HG02840 (cell line): Measurements from ENCODE around the gene EXOC6B.

ENCODE experiments used
- ATAC-seq: cut with Tn5 transposase; IDR thresholded peaks from one replicate; pipeline ENCODE4 v1.9.1; 2021; ENCODE audit warnings: mild to moderate bottlenecking, moderate library complexity, moderate number of reproducible peaks; ENCODE audit not compliant: unreplicated experiment, low FRiP score

Gene EXOC6B

GRCh38 chr2:72132981-72133720, 692.7 kb downstream of the EXOC6B start:
- no peak for ATAC-seq

DNA sequence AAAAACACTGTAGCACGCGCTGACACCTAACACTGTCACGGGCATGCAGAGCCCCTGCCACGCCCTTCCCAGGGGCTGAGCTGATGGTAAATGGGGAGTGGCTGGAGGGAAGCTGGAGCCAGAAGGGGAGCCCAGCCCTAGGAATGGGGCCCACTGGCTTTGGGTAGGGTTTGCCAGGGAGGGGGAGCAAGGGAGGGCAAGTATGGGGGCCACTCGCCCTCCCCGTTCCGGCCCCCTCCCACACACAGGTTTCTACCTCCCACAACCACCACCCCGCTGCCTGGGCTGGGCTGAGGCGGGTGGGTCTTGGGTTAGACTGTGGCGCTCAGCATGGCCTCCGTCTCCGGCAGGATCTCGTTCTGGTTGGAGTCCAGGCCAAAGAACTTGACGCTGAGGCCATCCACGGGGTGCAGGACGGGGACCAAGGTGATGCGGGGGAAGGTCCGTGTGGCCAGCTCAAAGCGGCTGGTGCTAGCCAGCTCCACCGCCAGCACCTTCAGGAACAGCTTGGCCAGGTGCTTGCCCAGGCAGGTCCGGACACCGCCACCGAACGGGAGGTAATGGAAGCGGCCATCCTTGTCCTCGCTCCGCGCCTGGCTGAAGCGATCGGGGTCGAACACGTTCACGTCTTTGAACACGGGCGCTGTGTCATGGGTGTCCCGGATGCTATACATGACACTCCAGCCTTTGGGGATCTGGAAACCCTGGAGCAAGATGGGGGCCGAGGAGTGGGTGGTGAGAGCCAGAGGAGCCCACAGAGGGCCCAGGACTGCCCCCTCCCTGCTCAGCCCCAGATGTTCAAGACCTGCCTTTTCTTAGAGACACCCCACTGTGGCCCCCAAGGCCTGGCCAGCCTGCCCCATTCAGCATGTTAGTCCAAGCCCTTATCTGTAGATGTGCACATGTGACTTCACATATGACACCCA, 693.7 kb downstream of the EXOC6B start:
- no peak for ATAC-seq

GRCh38 chr2:72131371-72131891, 694.4 kb downstream of the EXOC6B start:
- ATAC-seq, result no peak

DNA sequence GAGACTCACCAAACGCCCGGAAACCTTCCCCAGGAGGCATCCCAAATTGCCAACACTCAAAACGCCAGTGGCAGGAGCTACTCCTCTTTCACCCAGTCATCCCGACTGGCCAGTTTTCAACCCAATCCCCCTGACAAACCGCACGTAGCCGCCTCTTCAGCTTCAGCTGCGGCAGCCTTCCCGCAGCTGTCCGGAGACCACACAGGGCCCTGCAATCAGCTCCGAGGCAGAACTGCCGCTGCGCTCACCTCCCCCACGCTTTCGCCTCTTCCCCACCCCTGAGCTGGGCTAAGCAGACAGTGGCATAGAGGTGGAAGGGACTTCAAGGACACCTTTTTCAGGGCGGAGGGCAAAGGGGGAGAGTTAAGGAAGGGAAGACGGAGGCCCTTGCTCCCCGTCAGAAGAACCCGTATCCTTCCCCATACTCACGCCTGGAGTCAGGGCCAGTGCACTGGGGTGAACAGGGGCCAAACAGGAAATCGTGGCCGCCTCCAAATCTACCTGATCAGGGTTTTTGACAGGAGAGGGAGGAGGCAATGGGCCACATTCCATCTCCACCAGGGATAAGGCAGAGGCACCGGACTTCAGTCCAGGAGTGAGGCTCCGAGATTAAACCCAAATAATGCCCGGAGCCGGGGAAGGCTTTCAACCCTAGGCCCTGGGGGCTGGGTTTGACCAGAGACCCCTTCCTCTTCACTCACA, 695.0 kb downstream of the EXOC6B start:
- no peak for ATAC-seq

DNA sequence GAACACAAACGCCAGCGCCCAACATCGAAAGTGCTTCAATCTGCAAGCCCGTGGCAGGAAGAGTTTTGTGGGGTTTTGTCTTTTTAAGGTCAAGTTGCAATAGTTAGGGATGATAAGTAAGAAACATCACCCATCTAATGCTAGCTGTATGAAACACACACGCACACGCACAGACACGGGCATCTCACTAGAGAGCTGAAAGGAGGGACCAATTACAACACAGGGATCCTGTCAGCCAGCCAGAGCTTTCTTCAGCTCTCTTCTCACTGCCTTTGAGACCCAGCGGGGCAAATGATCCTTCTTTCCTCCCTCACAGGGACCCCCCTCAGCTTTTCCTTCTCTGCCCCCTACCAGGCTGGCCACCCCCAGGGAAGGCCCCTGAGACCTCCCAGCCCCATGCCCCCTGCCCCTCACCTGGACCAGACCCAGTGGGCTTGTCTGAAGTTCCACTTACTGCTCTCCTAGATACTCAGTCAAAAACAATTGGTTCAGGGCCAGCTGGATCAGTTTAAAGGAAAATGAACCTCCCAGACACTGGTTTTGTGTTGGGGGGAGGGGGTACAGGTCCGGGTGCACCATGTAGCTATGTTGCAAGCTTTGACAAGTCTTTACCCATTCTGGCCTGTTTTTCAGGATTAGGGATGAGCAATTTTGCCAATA, 696.0 kb downstream of the EXOC6B start:
- ATAC-seq, result no peak

DNA sequence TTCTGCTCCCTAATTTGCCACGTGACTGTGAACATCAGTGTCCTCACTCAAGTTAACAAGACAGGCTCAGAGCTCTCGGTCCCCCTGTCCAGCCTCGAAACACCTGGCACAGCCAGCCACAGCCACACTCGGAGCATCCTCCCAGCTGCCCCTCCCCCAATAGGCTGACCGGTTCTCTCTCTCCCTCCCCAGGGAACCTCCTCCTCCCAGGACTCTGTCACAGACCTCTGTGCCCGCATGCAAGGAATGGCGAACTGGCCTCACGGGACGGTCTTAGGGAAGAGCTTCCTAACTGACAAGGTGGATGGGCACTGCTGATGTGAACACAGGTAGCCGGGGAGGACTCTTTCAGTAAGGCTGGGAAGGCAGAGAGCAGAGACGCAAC, 697.0 kb downstream of the EXOC6B start:
- no peak for ATAC-seq

- no peak for ATAC-seq
Measured at GRCh38 chr2:72128059-72128842, 697.6 kb downstream of the EXOC6B start.

- no peak for ATAC-seq
Measured at GRCh38 chr2:72127401-72128058, 698.3 kb downstream of the EXOC6B start.

DNA sequence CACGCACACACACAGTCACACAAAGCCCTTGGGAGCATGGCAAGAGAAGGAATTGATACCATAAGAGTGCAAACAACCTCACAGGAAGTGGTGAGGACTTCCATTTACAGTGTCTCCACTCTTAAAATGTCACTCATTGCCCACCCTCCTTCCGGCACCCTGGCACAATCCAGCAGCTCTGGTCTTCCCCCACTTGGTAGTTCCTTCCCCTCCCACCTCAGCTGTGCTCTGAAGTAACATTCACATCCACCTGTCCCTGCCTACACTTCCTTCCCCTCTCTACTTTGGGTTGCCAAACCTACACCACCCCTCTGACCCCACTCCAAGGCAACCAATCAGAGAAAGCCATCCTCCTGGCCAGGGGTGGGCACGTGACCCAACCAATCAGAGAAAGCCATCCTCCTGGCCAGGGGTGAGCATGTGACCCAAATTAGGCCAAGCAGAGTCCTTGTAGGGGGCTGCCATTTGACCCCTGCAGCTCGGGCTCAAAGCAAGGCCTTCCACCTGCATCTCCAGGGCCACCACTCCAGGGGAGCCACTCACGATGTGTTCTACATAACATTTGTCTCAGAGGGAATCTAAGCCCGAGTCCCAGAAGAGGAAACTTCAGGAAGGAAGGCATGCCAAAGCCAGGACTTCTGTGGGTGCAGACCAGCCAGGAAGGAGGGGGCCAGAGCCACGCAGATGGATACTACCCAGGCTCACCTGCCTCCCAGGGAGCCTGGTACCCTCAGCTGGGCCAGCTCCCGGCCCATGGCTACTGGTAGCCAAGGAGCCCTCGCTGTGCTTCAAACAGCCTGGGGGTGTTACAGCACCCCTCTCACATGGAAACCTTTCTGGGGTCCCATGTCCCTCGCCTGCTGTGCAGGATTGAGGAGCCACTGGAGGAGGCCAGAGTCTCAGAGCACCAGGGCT, 699.4 kb downstream of the EXOC6B start:
- no peak for ATAC-seq
